Smooth muscle cell (in vitro differentiated cells): ENCODE measurements around the gene SNTG2. TPM values are rescaled to one million over a fixed set of nuclear protein-coding genes. Genes with fewer than 3 reads are reported as not detected.

ENCODE experiments used
- DNase-seq: peaks from one replicate; lab custom pipeline; 2025; ENCODE audit not compliant: unreplicated experiment; lab: John Stamatoyannopoulos, UW
- H2AFZ ChIP-seq: fragments of 200-600 bp; sonication (generic); 2 replicates; pipeline ENCODE4 v1.6.0; 2016; ENCODE audit warnings: antibody characterized with exemption, low read depth, mild to moderate bottlenecking
- H3F3A ChIP-seq: fragments of 200-600 bp; sonication (generic); 2 replicates; pipeline ENCODE4 v1.6.0; 2017; ENCODE audit warnings: antibody characterized with exemption, low read depth
- H3K27ac ChIP-seq: fragments of 200-600 bp; sonication (generic); 2 replicates; pipeline ENCODE4 v1.5.1; 2016; ENCODE audit warnings: low read depth, mild to moderate bottlenecking
- H3K27me3 ChIP-seq: fragments of 200-600 bp; sonication (generic); 2 replicates; pipeline ENCODE4 v1.6.1; 2016; ENCODE audit warnings: low read depth, mild to moderate bottlenecking
- H3K36me3 ChIP-seq: fragments of 200-600 bp; sonication (generic); 2 replicates; pipeline ENCODE4 v1.5.1; 2016; ENCODE audit warnings: low read depth
- H3K4me1 ChIP-seq: fragments of 200-600 bp; sonication (generic); 2 replicates; pipeline ENCODE4 v1.5.1; 2016; ENCODE audit warnings: low read depth
- H3K4me2 ChIP-seq: fragments of 200-600 bp; sonication (generic); 2 replicates; pipeline ENCODE4 v1.6.0; 2016; ENCODE audit warnings: mild to moderate bottlenecking
- H3K4me3 ChIP-seq: fragments of 200-600 bp; sonication (generic); 2 replicates; pipeline ENCODE4 v1.5.1; 2016; ENCODE audit warnings: mild to moderate bottlenecking
- H3K79me2 ChIP-seq: fragments of 200-600 bp; sonication (generic); 2 replicates; pipeline ENCODE4 v1.6.0; 2016; ENCODE audit warnings: low read depth, mild to moderate bottlenecking
- H3K9ac ChIP-seq: fragments of 200-600 bp; sonication (generic); 2 replicates; pipeline ENCODE4 v1.6.0; 2016; ENCODE audit warnings: low read depth
- H3K9me3 ChIP-seq: fragments of 200-600 bp; sonication (generic); replicated peaks from 2 replicates; pipeline ENCODE4 v1.5.1; 2016; ENCODE audit warnings: low read depth
- H4K20me1 ChIP-seq: fragments of 200-600 bp; sonication (generic); 2 replicates; pipeline ENCODE4 v1.6.0; 2016; ENCODE audit warnings: low read depth
- WGBS: methylation state at CpG from one replicate; pipeline ENCODE4 v1.1.7; 2016; ENCODE audit warnings: low lambda C conversion rate; 5-methylcytosine and 5-hydroxymethylcytosine counted together
- polyA plus RNA-seq: library from polyadenylated mRNA; unstranded; fragments of >200 nt; fragmentation: Nextera tagmentation; extraction: Ambion mirVana; gene quantifications from 2 replicates; pipeline ENCODE4 v1.2.1, GENCODE V29; 2016
- total RNA-seq: library from RNA; depleted of rRNA; stranded (reverse); fragments of >200 nt; gene quantifications from 2 replicates; pipeline ENCODE4 v1.2.3, GENCODE V29; 2014
- TF ChIP-seq, protein P1 (sequence below): fragments of 200-600 bp; sonication (generic); IDR thresholded peaks from 2 replicates; pipeline ENCODE4 v1.5.1; 2017; ENCODE audit warnings: borderline replicate concordance, mild to moderate bottlenecking, antibody characterized with exemption; ENCODE audit not compliant: insufficient read depth, poor library complexity, severe bottlenecking

Gene SNTG2
- total and polyA plus RNA-seq, 2 experiments from 2014 or later: 0.56 TPM; not detected in 1

DNA sequence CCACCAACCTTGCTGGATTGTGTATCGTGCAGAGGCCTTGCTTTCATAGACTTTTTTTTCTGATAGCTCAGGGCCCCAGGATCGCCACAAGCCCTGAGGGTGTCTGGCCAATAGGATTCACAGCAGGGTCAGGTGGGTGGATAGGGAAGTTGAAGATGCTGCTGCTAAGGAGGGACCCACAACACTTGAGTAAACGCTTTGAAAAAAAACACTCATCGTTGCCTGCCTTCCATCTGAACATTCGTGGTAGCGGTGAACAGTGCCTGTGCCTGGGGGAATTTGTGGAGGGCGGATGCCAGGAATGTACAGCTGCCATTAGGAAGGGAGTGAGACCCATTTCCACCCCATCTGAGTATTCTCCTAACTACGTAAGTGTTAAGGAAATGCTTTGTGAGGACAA lies 358.0 kb downstream of the SNTG2 start:
- Histone ChIP-seq H3K79me2 (no peaks in the 10 kb centered on the region), H4K20me1 (no peaks in the 10 kb centered on the region), H3F3A (no peaks in the 10 kb centered on the region), H3K9me3 (no peaks in the 10 kb centered on the region), H3K4me3 (no peak overlapping the region), H3K27me3 (no peaks in the 10 kb centered on the region), H3K9ac (no peak overlapping the region), H3K27ac (no peak overlapping the region), H3K4me1 (no peaks in the 10 kb centered on the region), H2AFZ (no peak overlapping the region), H3K4me2 (no peak overlapping the region), H3K36me3 (no peaks in the 10 kb centered on the region)
- 96% methylated on average over 8 of the region's 8 CpGs for WGBS
- TF ChIP-seq, protein P1, sequence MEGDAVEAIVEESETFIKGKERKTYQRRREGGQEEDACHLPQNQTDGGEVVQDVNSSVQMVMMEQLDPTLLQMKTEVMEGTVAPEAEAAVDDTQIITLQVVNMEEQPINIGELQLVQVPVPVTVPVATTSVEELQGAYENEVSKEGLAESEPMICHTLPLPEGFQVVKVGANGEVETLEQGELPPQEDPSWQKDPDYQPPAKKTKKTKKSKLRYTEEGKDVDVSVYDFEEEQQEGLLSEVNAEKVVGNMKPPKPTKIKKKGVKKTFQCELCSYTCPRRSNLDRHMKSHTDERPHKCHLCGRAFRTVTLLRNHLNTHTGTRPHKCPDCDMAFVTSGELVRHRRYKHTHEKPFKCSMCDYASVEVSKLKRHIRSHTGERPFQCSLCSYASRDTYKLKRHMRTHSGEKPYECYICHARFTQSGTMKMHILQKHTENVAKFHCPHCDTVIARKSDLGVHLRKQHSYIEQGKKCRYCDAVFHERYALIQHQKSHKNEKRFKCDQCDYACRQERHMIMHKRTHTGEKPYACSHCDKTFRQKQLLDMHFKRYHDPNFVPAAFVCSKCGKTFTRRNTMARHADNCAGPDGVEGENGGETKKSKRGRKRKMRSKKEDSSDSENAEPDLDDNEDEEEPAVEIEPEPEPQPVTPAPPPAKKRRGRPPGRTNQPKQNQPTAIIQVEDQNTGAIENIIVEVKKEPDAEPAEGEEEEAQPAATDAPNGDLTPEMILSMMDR: no peak
- no peak for DNase-seq

DNA sequence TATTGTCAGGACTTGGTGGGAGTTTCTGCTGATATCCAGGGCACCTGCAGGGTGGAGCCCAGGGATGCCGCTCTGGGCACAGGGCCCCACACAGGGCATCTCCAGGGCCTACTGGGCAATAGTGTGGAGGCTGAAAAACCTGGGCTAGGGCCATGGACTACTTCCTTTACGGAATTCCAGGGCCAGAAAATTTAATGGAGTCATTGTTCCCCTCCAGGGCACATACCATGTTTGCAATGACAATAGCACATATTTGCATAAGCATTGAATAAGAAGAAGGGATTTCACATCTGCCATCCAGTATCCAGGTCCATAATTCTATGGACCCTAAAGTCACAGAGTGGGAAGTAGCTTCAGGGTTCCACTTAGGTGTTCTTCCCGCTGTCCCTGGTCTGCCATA lies 358.9 kb downstream of the SNTG2 start:
- Histone ChIP-seq H3K9ac (no peak overlapping the region), H3K27ac (no peak overlapping the region), H3K9me3 (no peaks in the 10 kb centered on the region), H3K4me3 (no peak overlapping the region), H3K4me1 (no peaks in the 10 kb centered on the region), H3K27me3 (no peaks in the 10 kb centered on the region), H4K20me1 (no peaks in the 10 kb centered on the region), H3K79me2 (no peaks in the 10 kb centered on the region), H3F3A (no peaks in the 10 kb centered on the region), H3K4me2 (no peak overlapping the region), H2AFZ (no peak overlapping the region), H3K36me3 (no peaks in the 10 kb centered on the region)
- TF ChIP-seq, protein P1: no peak
- DNase-seq: no peak
- 87% methylated on average over 3 of the region's 3 CpGs for WGBS

DNA sequence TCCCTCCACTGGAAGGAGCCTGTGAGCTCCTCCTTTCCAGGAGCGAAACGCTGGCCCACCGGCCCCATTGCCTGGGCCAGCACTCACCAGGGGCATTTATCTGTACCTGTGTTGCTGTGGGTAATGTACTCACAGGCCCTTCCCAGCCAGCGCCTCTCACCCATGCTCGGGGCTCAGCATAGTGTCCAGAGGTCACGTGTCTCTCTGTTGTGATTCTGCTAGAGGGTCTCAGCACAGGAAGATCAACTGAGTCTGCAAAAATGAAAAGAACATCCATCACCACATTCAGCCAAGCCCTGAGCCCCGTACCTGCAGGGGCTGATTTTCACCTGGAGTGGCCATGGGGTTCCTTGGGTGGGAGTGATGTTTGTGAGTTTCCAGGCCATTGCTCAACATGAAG lies 359.6 kb downstream of the SNTG2 start:
- H3K9me3 ChIP-seq: no peaks in the 10 kb centered on the region
- no peaks in the 10 kb centered on the region for H3F3A ChIP-seq
- H3K79me2 ChIP-seq: no peaks in the 10 kb centered on the region
- no peak for DNase-seq
- TF ChIP-seq, protein P1: no peak
- H4K20me1 ChIP-seq: no peaks in the 10 kb centered on the region
- no peak overlapping the region for H3K9ac ChIP-seq
- 90% methylated on average over 7 of the region's 7 CpGs for WGBS
- H3K4me3 ChIP-seq: no peak overlapping the region
- H3K4me2 ChIP-seq: no peak overlapping the region
- H3K27me3 ChIP-seq: no peaks in the 10 kb centered on the region
- no peak overlapping the region for H3K27ac ChIP-seq
- no peaks in the 10 kb centered on the region for H3K36me3 ChIP-seq
- no peak overlapping the region for H2AFZ ChIP-seq
- no peaks in the 10 kb centered on the region for H3K4me1 ChIP-seq

DNA sequence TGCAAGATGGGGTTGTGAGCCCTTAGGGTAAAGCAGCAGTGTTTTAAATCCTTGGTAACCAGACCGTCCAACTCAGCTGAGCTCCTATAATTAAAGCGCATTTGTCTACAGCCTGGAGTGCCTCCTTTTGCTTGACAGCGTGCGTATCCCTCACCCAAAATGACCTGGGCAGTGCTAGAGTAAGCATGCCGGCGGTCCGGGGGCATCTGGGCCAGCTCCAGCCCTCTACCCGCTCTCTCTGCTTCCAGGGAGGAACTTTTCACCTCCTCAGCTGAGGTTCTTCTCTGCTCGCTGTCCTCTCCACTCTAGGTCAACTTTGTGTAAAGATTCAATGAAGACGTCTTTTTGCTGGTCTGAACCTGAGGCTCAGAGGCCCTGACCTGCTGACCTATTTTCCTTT lies 360.2 kb downstream of the SNTG2 start:
- Histone ChIP-seq H3K79me2 (no peaks in the 10 kb centered on the region), H3K4me3 (no peak overlapping the region), H3K36me3 (no peaks in the 10 kb centered on the region), H3F3A (no peaks in the 10 kb centered on the region), H3K4me1 (no peaks in the 10 kb centered on the region), H3K27me3 (no peaks in the 10 kb centered on the region), H3K9ac (no peak overlapping the region), H4K20me1 (no peaks in the 10 kb centered on the region), H3K4me2 (no peak overlapping the region), H3K9me3 (no peaks in the 10 kb centered on the region), H2AFZ (no peak overlapping the region), H3K27ac (no peak overlapping the region)
- TF ChIP-seq, protein P1: no peak
- no peak for DNase-seq
- 89% methylated on average over 10 of the region's 10 CpGs for whole genome bisulfite sequencing
